ENCODE results near the gene OVAAL. TPM values are rescaled to one million over a fixed set of nuclear protein-coding genes. Genes with fewer than 3 reads are reported as not detected.

The OVAAL gene
- total and polyA plus RNA-seq, 4 donors = 0.17 TPM; not detected in 3

- 80 to 89% methylated on average over 2 of the region's 2 CpGs for WGBS, 2 donors
- peaks cover 0 to 3% (median 0%) of the 10 kb centered on the region in 5 donors for H3K4me1 ChIP-seq (ENCODE audit: control insufficient read depth in 5 of 5, insufficient read depth in 5 of 5, low read length in 5 of 5)
- ATAC-seq (ENCODE audit: insufficient read depth, low FRiP score) = no peak
- TF ChIP-seq CTCF (IDR thresholded peaks at IDR 0.05; ENCODE audit: control extremely low read depth, extremely low read depth) = no peak
- no peak overlapping the region for H3K9ac ChIP-seq (ENCODE audit: insufficient read depth in 1 of 2, low read length in 2 of 2)
- no peak for DNase-seq
- peaks cover 0 to 3% (median 0%) of the 10 kb centered on the region in 4 donors for H3K9me3 ChIP-seq (ENCODE audit: control insufficient read depth in 4 of 4, insufficient read depth in 3 of 4, low read length in 3 of 4)
- H3K27me3 ChIP-seq (ENCODE audit: control insufficient read depth in 3 of 3, insufficient read depth in 3 of 3, low read length in 2 of 3) = no peaks in the 10 kb centered on the region
- H3K36me3 ChIP-seq (ENCODE audit: control insufficient read depth in 4 of 4, insufficient read depth in 4 of 4, low read length in 4 of 4) = no peaks in the 10 kb centered on the region
- no peak overlapping the region for H3K4me3 ChIP-seq
- no peak overlapping the region for H3K27ac ChIP-seq (ENCODE audit: low read depth in 1 of 2, low read length in 1 of 2)
Measured at GRCh38 chr1:180588121-180588520, 29.4 kb downstream of the OVAAL start.

- H3K27me3 ChIP-seq (ENCODE audit: control insufficient read depth in 3 of 3, insufficient read depth in 3 of 3, low read length in 2 of 3) = no peaks in the 10 kb centered on the region
- peaks cover 0 to 3% (median 0%) of the 10 kb centered on the region in 4 donors for H3K9me3 ChIP-seq (ENCODE audit: control insufficient read depth in 4 of 4, insufficient read depth in 3 of 4, low read length in 3 of 4)
- H3K9ac ChIP-seq (ENCODE audit: insufficient read depth in 1 of 2, low read length in 2 of 2) = no peak overlapping the region
- H3K4me1 ChIP-seq (ENCODE audit: control insufficient read depth in 5 of 5, insufficient read depth in 5 of 5, low read length in 5 of 5) = peaks cover 0 to 3% (median 0%) of the 10 kb centered on the region in 5 donors
- WGBS, 2 donors = 91 to 93% methylated on average over 2 of the region's 2 CpGs
- DNase-seq = no peak
- no peak for TF ChIP-seq CTCF (IDR thresholded peaks at IDR 0.05; ENCODE audit: control extremely low read depth, extremely low read depth)
- H3K36me3 ChIP-seq (ENCODE audit: control insufficient read depth in 4 of 4, insufficient read depth in 4 of 4, low read length in 4 of 4) = no peaks in the 10 kb centered on the region
- no peak overlapping the region for H3K27ac ChIP-seq (ENCODE audit: low read depth in 1 of 2, low read length in 1 of 2)
- H3K4me3 ChIP-seq = no peak overlapping the region
- no peak for ATAC-seq (ENCODE audit: insufficient read depth, low FRiP score)
Measured at GRCh38 chr1:180590889-180591288, 32.1 kb downstream of the OVAAL start.

- 85 to 91% methylated on average over 3 of the region's 3 CpGs for WGBS, 2 donors
- ATAC-seq (ENCODE audit: insufficient read depth, low FRiP score) = no peak
Measured at GRCh38 chr1:180593382-180593781, 34.6 kb downstream of the OVAAL start.

More at GRCh38 chr1:180593382-180593781, 34.6 kb downstream of the OVAAL start:
- no peak overlapping the region for H3K27ac ChIP-seq (ENCODE audit: low read depth in 1 of 2, low read length in 1 of 2)
- H3K27me3 ChIP-seq (ENCODE audit: control insufficient read depth in 3 of 3, insufficient read depth in 3 of 3, low read length in 2 of 3) = no peaks in the 10 kb centered on the region
- H3K4me1 ChIP-seq (ENCODE audit: control insufficient read depth in 5 of 5, insufficient read depth in 5 of 5, low read length in 5 of 5) = peaks cover 0 to under 1% (median 0%) of the 10 kb centered on the region in 5 donors
- no peak overlapping the region for H3K4me3 ChIP-seq
- H3K9ac ChIP-seq (ENCODE audit: insufficient read depth in 1 of 2, low read length in 2 of 2) = no peak overlapping the region
- DNase-seq = no peak
- TF ChIP-seq CTCF (IDR thresholded peaks at IDR 0.05; ENCODE audit: control extremely low read depth, extremely low read depth) = no peak
- H3K36me3 ChIP-seq (ENCODE audit: control insufficient read depth in 4 of 4, insufficient read depth in 4 of 4, low read length in 4 of 4) = no peaks in the 10 kb centered on the region
- H3K9me3 ChIP-seq (ENCODE audit: control insufficient read depth in 4 of 4, insufficient read depth in 3 of 4, low read length in 3 of 4) = peaks cover 0 to 3% (median 0%) of the 10 kb centered on the region in 4 donors
